GM15510 (cell line): ENCODE measurements around the gene ELL2.

Experiments
- POLR2A ChIP-seq: IDR thresholded peaks from 3 replicates; pipeline ENCODE4 v1.6.1; 2011; ENCODE audit warnings: borderline replicate concordance; ENCODE audit not compliant: insufficient read length; ENCODE audit errors: extremely low read depth

The ELL2 gene

GRCh38 chr5:95961617-95962474, at the start of gene ELL2:
Gene ELL2, minus strand, starts transcription at chr5:95961851. Its CDS starts 130 bp downstream, at chr5:95961721.
- TF ChIP-seq POLR2A: peak; percentile 89

GRCh38 chr5:96008987-96009647, 47.5 kb upstream of the ELL2 start:
- no peak for TF ChIP-seq POLR2A

GRCh38 chr5:96008487-96008886, 46.8 kb upstream of the ELL2 start:
- no peak for TF ChIP-seq POLR2A

- TF ChIP-seq POLR2A: no peak
Measured at GRCh38 chr5:96007051-96007450, 45.4 kb upstream of the ELL2 start.

GRCh38 chr5:96006291-96006690, 44.6 kb upstream of the ELL2 start:
- no peak for TF ChIP-seq POLR2A

- no peak for TF ChIP-seq POLR2A
Measured at GRCh38 chr5:96004754-96005153, 43.1 kb upstream of the ELL2 start.

GRCh38 chr5:96004087-96004486, 42.4 kb upstream of the ELL2 start:
- TF ChIP-seq POLR2A: no peak

GRCh38 chr5:96001262-96001661, 39.6 kb upstream of the ELL2 start:
- TF ChIP-seq POLR2A: no peak

GRCh38 chr5:96000308-96000707, 38.7 kb upstream of the ELL2 start:
- TF ChIP-seq POLR2A: no peak

- no peak for TF ChIP-seq POLR2A
Measured at GRCh38 chr5:95996904-95997723, 35.5 kb upstream of the ELL2 start.

GRCh38 chr5:95995962-95996489, 34.4 kb upstream of the ELL2 start:
- no peak for TF ChIP-seq POLR2A

GRCh38 chr5:95993776-95994175, 32.1 kb upstream of the ELL2 start:
- TF ChIP-seq POLR2A: no peak

GRCh38 chr5:95993266-95993665, 31.6 kb upstream of the ELL2 start:
- TF ChIP-seq POLR2A: no peak

- no peak for TF ChIP-seq POLR2A
Measured at GRCh38 chr5:95989283-95990048, 27.8 kb upstream of the ELL2 start.

- TF ChIP-seq POLR2A: no peak
Measured at GRCh38 chr5:95988877-95989276, 27.2 kb upstream of the ELL2 start.

GRCh38 chr5:95988094-95988493, 26.4 kb upstream of the ELL2 start:
- no peak for TF ChIP-seq POLR2A
